Right lobe of liver (tissue), 4 donors: ENCODE data around the gene SLC22A23.

Source experiments
- POLR2A ChIP-seq: fragments of 450-650 bp; IDR thresholded peaks from one replicate; pipeline ENCODE4 v1.6.1; 2017; ENCODE audit warnings: antibody characterized with exemption, mild to moderate bottlenecking
- TF ChIP-seq, protein P1 (sequence below), 4 donors: fragments of 200-600 bp in 3 of 4; fragments of 450-650 bp in 1 of 4; IDR thresholded peaks; one replicate each; pipeline versions ENCODE4 v1.5.1 to v1.8.0; 2016 to 2022; ENCODE audit warnings: antibody characterized with exemption in 4 of 4, mild to moderate bottlenecking in 2 of 4
- donor health status: DM: no; HTN: no; CAD: no.
- donor health status: DM: no; HTN: no; CAD: no.
- donor health status: DM: no; HTN: yes; CAD: no.

DNA sequence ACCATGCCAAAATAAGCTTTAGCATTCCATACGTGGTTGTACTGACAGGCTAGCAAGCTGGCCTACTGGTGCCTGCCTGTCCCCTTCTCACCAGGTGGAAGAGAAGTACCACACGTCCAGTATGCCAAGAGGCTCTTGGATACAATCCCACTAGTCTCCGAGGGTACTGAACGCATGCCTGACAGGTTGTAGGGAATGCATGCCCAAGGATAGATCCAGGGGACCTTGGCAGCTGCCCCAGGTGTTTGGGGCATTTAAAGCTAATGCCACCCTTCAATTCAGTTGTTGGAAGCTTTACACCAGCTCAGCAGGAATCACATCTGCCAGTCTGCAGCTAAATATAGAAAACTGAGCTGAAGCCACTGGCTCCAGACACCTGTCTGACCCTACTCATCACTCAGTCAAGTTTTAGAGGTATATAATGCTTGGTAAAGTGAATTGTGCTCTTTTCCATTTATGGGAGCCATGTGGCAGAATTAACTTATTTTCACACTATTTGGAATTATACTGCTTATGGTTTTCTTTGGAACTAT is 234.3 kb downstream of the SLC22A23 start:
- TF ChIP-seq, protein P1, sequence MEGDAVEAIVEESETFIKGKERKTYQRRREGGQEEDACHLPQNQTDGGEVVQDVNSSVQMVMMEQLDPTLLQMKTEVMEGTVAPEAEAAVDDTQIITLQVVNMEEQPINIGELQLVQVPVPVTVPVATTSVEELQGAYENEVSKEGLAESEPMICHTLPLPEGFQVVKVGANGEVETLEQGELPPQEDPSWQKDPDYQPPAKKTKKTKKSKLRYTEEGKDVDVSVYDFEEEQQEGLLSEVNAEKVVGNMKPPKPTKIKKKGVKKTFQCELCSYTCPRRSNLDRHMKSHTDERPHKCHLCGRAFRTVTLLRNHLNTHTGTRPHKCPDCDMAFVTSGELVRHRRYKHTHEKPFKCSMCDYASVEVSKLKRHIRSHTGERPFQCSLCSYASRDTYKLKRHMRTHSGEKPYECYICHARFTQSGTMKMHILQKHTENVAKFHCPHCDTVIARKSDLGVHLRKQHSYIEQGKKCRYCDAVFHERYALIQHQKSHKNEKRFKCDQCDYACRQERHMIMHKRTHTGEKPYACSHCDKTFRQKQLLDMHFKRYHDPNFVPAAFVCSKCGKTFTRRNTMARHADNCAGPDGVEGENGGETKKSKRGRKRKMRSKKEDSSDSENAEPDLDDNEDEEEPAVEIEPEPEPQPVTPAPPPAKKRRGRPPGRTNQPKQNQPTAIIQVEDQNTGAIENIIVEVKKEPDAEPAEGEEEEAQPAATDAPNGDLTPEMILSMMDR (IDR thresholded peaks at IDR 0.05): no peak
- TF ChIP-seq POLR2A: no peak
